HG02885 (cell line): Measurements from ENCODE around the gene PPIF.
A peak's percentile ranks its signal among the peaks of the same experiment; 100 is the strongest.
"Not testable (repeated sequence)": the region's sequence is repeated elsewhere in the genome, so short reads cannot be mapped to it uniquely, and the experiment has no call there.

ENCODE experiments used
- ATAC-seq: cut with Tn5 transposase; IDR thresholded peaks from one replicate; pipeline ENCODE4 v1.9.1; 2021; ENCODE audit warnings: mild to moderate bottlenecking; ENCODE audit not compliant: unreplicated experiment, poor library complexity

Gene PPIF

GRCh38 chr10:79328737-79329504 is 18.3 kb upstream of the PPIF start:
- no peak for ATAC-seq

GRCh38 chr10:79329529-79329928 is 17.7 kb upstream of the PPIF start:
- no peak for ATAC-seq

DNA sequence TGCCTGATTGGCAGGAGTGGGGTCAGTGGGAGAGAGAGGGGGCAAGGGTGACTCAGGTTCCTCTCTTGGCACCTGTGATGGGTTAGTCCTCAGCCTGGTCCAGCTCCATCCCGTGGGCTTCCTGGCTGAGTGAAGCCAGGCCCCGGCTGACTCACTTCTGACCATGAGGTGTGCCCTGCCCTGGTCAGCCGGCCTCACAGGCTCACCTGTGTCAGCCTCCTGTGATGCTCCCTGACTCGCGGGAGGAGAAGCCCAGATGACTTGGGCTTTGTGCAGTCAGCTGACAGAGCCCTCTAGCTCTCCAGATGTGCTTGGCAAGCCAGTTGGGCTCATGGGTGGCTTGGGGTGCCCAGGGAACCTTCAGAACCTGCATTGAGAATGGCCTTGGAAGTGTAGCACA is 16.0 kb upstream of the PPIF start:
- ATAC-seq, result peak; percentile 23

DNA sequence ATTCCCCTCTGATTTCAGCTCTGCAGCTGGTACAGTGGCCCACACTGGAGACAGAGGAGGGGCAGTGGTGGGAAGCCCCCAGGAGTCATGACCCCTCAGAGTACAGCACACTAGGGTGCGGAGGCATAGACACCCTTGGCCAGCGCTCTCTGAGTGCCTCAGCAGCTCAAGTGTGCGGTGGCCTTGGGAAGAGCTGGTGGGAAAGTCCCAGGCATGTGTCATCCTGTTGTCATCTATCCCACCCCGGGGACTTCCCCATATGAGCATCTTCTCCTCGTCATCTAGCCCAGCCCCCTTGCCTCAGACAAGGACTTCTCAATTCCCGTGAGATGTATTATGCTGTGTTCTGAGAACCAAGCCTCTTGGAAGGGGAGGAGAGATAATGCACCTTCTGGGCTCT is 15.6 kb upstream of the PPIF start:
- ATAC-seq, result peak; percentile 76

GRCh38 chr10:79332610-79333315 is 14.5 kb upstream of the PPIF start:
- ATAC-seq, result not testable (repeated sequence)

GRCh38 chr10:79333513-79333912 is 13.8 kb upstream of the PPIF start:
- no peak for ATAC-seq

DNA sequence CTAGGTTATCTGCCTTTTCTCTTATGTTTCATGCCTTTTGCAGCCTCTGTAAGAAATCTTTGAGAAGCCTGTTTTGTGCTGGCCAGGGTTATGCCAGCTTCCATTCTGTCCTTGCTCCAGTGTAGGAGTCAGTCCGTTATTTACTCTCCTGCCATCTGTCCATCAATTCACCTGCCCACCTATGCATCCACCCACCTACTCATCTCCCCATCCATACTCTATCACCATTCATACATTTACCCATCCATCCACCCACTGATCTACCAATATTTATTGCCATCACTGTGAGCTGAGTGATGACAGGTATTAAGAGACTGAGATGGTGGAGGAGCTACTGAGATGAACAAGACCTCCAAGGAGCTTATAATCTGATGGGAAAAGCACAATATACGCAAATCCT is 12.7 kb upstream of the PPIF start:
- no peak for ATAC-seq

DNA sequence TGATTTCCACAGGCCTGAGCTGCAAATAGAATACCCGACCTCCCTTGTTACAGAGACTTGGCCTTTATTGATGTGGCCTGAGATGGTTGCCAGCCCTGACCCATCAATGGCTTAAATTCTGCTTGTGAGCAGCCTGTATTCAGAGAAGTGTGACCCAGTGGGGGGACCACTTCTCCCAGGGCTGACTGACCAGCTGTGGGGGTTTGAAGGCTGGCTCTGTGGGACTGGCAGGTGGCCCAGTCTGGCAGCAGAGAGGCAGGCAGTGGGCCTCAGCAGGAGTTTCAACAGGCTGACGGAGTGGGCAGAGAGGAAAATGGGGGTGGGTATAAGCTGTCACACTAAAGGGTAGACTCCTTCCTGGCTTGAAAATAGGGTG is 12.2 kb upstream of the PPIF start:
- ATAC-seq, result no peak

DNA sequence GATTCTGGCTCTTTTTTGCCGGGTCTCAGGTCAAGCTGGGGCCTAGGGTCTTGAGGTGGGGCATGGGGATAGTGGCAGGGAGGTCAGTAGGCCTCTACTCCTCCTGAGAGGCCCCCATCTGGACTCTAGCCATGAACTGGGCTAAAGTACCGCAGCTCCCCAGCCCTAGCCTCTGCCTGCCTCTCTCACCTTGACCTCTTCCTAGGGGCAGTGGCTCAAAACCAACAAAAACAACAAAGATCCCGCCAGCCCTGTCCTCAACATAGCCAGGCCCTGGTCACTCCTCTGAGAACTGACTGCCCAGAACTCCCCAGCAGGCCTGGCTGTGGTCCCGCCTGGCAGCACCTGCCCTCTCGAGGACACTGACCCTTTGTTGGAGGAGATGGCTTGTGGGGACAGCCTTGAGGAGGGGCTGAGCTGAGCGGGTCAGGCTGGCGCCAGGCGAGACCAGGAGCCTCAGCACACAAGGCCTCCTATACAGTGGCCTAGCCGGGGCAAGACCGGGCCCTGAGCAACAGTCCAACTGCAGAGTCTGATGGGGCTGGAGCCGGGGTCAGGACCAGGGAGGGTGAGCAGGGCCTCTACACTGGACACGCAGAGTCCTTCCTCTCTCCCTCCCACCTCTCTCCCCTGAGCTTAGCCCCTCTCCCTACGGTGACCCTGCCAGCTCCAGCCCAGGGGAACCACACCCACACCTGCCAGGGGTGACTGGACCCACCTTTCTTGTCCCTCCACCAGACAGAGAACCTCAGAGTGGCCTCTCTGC is 11.6 kb upstream of the PPIF start:
- no peak for ATAC-seq

DNA sequence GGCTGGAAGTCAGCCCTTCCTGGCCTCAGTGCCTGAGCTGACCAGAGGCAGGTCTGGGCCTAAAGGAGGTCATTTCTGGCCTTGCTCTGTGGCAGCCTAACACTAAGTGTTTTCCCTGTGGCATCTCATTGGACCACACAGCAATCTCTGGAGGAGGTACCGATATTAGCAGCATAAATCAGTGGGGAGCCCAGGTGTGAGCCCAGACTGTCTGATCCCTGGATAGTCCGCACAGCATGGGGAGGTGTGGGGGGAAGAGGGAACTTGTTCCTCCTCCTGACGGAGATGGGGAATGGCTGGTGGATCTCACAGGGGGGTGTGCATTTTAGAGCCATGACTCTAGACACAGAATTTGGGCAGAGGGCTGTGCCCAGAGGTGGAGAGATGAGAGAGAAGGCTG is 11.0 kb upstream of the PPIF start:
- ATAC-seq, result no peak

DNA sequence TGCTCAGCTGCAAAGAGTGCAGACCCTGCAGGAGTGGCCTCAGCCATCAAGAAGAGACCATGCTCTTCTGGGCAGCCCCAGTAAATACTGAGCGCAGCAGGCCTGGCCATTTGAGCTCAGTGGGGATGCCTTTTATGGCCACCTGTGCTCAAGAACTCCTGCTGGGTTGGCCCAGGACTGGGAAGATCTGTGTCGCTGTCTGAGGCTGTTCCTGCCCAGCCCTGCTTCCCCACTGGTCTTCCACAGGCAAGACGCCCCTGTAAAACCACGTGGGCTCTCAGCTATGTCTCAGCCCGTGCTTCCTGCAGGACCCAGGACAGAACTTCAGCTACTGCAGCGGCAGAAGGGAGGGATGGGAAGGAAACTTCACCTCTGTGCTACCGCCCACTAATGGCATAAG is 10.5 kb upstream of the PPIF start:
- no peak for ATAC-seq

DNA sequence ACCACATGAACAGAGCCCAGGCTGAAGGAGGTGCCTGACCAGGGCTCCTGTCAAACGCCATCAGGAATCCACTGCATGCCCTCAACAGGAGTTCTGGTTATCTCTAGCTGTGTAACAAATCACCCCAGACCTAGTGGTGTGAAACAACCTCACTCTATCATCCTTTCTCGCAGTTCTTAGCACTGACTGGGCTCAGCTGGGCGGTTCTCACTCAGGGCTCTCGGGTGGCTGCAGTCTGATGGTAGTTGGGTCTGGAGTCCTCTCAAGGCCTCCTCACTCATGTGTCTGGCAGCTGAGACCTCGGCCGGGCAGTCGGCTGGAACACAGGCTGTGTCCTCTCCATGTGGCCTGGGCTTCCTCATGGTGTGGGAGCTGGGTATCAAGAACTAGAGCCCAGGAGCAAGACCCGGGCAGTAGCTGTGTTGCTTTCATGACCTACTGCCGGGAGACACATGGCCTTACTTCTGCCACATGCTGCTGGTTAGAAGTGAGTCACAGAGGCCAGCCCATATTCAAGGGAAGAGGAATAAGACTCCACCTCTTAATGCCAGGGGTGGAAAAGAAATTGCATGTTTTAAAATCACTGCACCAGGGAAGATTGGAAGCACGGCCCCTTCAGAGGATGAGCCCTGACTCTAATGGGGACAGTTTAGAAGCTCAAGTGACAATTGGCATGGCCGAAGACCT is 9.3 kb upstream of the PPIF start:
- ATAC-seq, result not testable (repeated sequence)

GRCh38 chr10:79339266-79339665 is 8.0 kb upstream of the PPIF start:
- no peak for ATAC-seq

- no peak for ATAC-seq
These were observed 6.5 kb upstream of the PPIF start for GRCh38 chr10:79340646-79341244.

DNA sequence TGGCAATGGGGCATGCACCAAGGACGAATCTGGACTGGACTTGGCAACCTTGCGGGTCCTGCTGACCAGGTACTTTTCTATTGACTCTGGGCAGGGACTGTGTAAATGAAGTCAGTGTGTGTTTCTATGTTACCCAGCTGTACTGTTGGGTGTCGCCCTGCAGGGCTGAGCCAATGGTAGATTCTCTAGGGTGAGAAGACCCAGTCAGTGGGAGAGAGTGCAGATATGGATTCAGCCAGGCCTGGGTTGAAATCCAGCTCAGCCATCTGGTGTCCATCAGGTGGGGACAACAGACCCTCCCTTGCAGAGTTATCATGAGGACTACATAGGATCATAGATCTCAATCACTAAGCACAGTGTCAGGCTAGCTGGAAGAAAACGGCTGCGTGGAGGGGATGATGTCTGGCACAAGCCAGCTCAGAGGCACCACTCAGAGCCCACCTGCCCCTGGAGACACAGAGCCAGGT is 4.9 kb upstream of the PPIF start:
- ATAC-seq, result no peak

DNA sequence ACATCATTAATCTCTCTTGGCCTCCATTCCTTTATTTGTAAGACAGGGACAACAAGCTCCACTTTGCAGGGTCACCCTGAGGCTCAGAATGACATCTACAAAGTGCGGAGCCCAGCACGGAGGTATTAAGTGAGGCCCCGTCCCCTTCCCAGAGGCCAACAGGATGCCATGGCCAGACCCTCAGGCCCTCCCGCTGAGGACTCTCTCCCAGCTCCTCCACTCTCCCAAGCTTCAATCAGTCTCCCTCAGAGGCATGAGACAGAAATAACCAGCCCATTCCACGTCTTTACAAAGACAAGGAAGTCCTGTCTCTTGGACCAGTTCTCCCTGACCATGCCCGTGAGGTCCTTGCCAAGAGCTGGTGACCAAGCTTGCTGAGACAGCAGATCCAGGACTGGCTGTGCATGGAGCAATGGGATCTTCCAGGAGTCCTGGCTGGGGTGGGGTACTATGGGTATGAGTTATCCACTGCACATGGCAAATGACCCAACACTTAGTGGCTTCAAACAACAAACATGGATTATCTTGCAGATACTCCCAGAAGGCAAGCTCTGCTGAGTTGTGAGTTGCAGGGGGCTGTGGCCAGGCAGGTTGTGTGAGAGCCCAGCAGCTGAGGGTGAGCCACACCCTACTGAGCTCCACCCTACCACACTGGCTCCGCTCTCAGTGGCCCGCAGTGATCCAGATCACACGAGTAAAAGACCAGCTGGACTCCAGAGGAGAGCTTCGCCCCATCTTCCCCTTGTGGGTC is 4.3 kb upstream of the PPIF start:
- ATAC-seq, result no peak

DNA sequence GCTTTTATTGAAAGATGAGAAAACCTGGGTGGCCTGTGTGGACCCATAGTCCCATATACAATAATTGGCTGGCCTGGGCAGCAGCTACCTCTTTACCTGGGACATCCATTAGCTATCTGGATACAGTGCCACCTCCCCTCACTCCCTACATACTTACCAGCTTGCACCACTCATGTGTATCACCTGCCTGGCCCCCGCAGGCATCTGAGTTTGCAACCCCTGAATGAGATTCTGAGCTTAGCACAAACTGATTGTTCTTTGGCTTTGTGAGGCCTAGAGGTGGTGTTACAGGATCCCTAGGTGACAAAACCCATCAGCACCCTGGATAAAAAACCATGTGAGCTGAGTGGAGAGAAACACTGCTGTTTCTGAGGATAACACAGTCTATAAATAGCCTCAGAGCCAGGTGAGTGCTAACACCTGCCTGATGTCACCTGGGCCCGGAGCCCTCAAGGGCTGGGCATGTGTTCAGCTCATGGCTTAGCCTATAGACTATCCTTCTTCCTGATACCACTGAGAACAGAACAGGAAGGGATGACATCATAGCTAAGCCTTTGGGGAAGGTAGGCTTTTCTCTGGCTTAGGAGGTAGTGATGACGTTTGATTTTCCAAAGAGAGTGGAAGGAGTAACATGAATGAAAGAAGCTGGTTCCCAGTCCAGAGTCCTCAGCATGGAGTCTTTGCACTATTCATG is 2.6 kb upstream of the PPIF start:
- no peak for ATAC-seq

GRCh38 chr10:79345241-79346011 is 1.8 kb upstream of the PPIF start:
- no peak for ATAC-seq
